GM21529 (cell line): Measurements from ENCODE around the gene SELL.
A peak's percentile ranks its signal among the peaks of the same experiment; 100 is the strongest.
"Not testable (repeated sequence)": the region's sequence is repeated elsewhere in the genome, so short reads cannot be mapped to it uniquely, and the experiment has no call there.

Experiments
- ATAC-seq: cut with Tn5 transposase; IDR thresholded peaks from one replicate; pipeline ENCODE4 v1.9.1; 2021; ENCODE audit not compliant: unreplicated experiment

SELL gene

GRCh38 chr1:169670244-169670643 is 41.2 kb downstream of the SELL start:
- not testable (repeated sequence) for ATAC-seq

- not testable (repeated sequence) for ATAC-seq
These were observed 43.5 kb downstream of the SELL start for GRCh38 chr1:169667699-169668596.

- peak; percentile 69 for ATAC-seq
These were observed 44.2 kb downstream of the SELL start for GRCh38 chr1:169667227-169667639.

GRCh38 chr1:169662680-169663079 is 48.7 kb downstream of the SELL start:
- not testable (repeated sequence) for ATAC-seq

GRCh38 chr1:169661066-169661465 is 50.4 kb downstream of the SELL start:
- not testable (repeated sequence) for ATAC-seq

GRCh38 chr1:169658777-169659176 is 52.6 kb downstream of the SELL start:
- not testable (repeated sequence) for ATAC-seq

- no peak for ATAC-seq
These were observed 57.5 kb downstream of the SELL start for GRCh38 chr1:169653873-169654272.

- no peak for ATAC-seq
These were observed 60.4 kb downstream of the SELL start for GRCh38 chr1:169651035-169651434.

GRCh38 chr1:169650551-169650950 is 60.9 kb downstream of the SELL start:
- no peak for ATAC-seq

GRCh38 chr1:169648709-169649108 is 62.7 kb downstream of the SELL start:
- ATAC-seq = no peak

GRCh38 chr1:169648187-169648586 is 63.2 kb downstream of the SELL start:
- no peak for ATAC-seq

- no peak for ATAC-seq
These were observed 63.9 kb downstream of the SELL start for GRCh38 chr1:169647512-169647911.

- no peak for ATAC-seq
These were observed 67.1 kb downstream of the SELL start for GRCh38 chr1:169644297-169644696.
